ENCODE data around the gene PPP1R3G. TPM values are rescaled to one million over a fixed set of nuclear protein-coding genes. Genes with fewer than 3 reads are reported as not detected.

PPP1R3G gene
- total and polyA plus RNA-seq, 2 of the 13 experiments (the other 11 are each of a cell fraction or from before 2014, with no cell fraction given), result 1.2 to 1.3 TPM

- ChIA-PET POLR2A (interaction anchor here (1.0 to 1.1 kb wide), 2 partner anchors 10 to 30 kb away, joined by 3 read pairs; no protein-coding TSS in a partner anchor), CTCF (ENCODE audit: low intra/inter-chr PET ratio, low total read pairs) (no interaction called here)
- 24% methylated on average over 3 of the region's 3 CpGs for WGBS (ENCODE audit: low lambda C conversion rate)
- Histone ChIP-seq H3K9ac (ENCODE audit: insufficient read depth, low read depth, low read length) (no peak overlapping the region), H3K4me1 (ENCODE audit: insufficient read depth, low read length) (peaks cover 45% of the 10 kb centered on the region), H4K20me1 (ENCODE audit: insufficient read depth, low read length) (no peaks in the 10 kb centered on the region), H3K27ac (ENCODE audit: extremely low read length, insufficient read depth, low read length) (peak overlapping the region; percentile 53), H3K9me3 (ENCODE audit: low read length) (no peaks in the 10 kb centered on the region), H3K79me2 (ENCODE audit: insufficient read depth, low read length) (peaks cover 2% of the 10 kb centered on the region), H3K36me3 (replicated peaks in 1 of 2; ENCODE audit: control insufficient read depth in 1 of 2, insufficient read depth in 2 of 2, low read length in 2 of 2) (no peaks in the 10 kb centered on the region; a peak in 2 of 5 replicates), H3K4me3 (replicated peaks in 1 of 3; ENCODE audit: insufficient read depth in 1 of 3, low read depth in 2 of 3, low read length in 3 of 3) (no peak overlapping the region), H3K27me3 (ENCODE audit: control insufficient read depth in 1 of 2, insufficient read depth in 2 of 2, low read length in 2 of 2) (no peaks in the 10 kb centered on the region), H3K4me2 (ENCODE audit: low read depth, low read length) (peak overlapping the region; percentile 3), H2AFZ (ENCODE audit: low read length) (no peak overlapping the region)
- FAIRE-seq (no peak), ATAC-seq (peak; percentile 12; the same call in 1 of the 3 replicates), DNase-seq (ENCODE audit: low spot score) (peak; percentile 65)
- intact Hi-C loops (cut with micrococcal nuclease; ENCODE audit: unreplicated experiment), result no loop called here
- in situ Hi-C loops (cut with HindIII; ENCODE audit: extremely low pct_ligation_motif_present, low pct_unique_long_range_greater_than_20kb), result no loop called here
- BruUV-seq (replicated peaks), result no TSS peak
- 0 out of 2 replicates have a peak, but pooled peaks have one; percentile 49 for TF ChIP-seq RCOR2 (CRISPR knock-in tag; IDR thresholded peaks at IDR 0.05)
- TF ChIP-seq ZNF816 (CRISPR knock-in tag; IDR thresholded peaks at IDR 0.05; ENCODE audit: borderline replicate concordance), result no peak
- peak; percentile 35; the same call in 1 of the 2 replicates for TF ChIP-seq CEBPB (IDR thresholded peaks at IDR 0.05; ENCODE audit: borderline replicate concordance, low read depth, low read length)
- TF ChIP-seq ARID3A (IDR thresholded peaks at IDR 0.05; ENCODE audit: low read depth, low read length), result 0 out of 2 replicates have a peak, but pooled peaks have one; percentile 11
- no peak for TF ChIP-seq LCORL (IDR thresholded peaks at IDR 0.05)
- 0 out of 2 replicates have a peak, but pooled peaks have one; percentile 29 for TF ChIP-seq LCORL (CRISPR knock-in tag; IDR thresholded peaks at IDR 0.05)
- TF ChIP-seq TEAD3 (CRISPR knock-in tag; optimal IDR thresholded peaks at IDR 0.05; ENCODE audit: borderline replicate concordance), result peak; percentile 25
- no peak for TF ChIP-seq SOX6 (IDR thresholded peaks at IDR 0.05)
- peak; percentile 13; the same call in 1 of the 2 replicates for TF ChIP-seq SOX6 (CRISPR knock-in tag; IDR thresholded peaks at IDR 0.05)
- TF ChIP-seq HNF4A (CRISPR knock-in tag; IDR thresholded peaks at IDR 0.05), result peak; percentile 59
- TF ChIP-seq NCOR1 (IDR thresholded peaks at IDR 0.05; ENCODE audit: borderline replicate concordance, low read length), result peak; percentile 19; the same call in 1 of the 2 replicates
- no peak for TF ChIP-seq RFX3 (CRISPR knock-in tag; IDR thresholded peaks at IDR 0.05)
- no peak for TF ChIP-seq ZNF792 (CRISPR knock-in tag; IDR thresholded peaks at IDR 0.05)
- no peak for TF ChIP-seq TBP (CRISPR knock-in tag; IDR thresholded peaks at IDR 0.05)
- 0 out of 2 replicates have a peak, but pooled peaks have one; percentile 46 for TF ChIP-seq AHDC1 (CRISPR knock-in tag; IDR thresholded peaks at IDR 0.05; ENCODE audit: borderline replicate concordance)
- TF ChIP-seq HMG20A (CRISPR knock-in tag; IDR thresholded peaks at IDR 0.05; ENCODE audit: borderline replicate concordance), result 0 out of 2 replicates have a peak, but pooled peaks have one; percentile 11
- TF ChIP-seq SAP130 (CRISPR knock-in tag; IDR thresholded peaks at IDR 0.05; ENCODE audit: low read depth), result 0 out of 2 replicates have a peak, but pooled peaks have one; percentile 24
- no peak for TF ChIP-seq MXD1 (CRISPR knock-in tag; IDR thresholded peaks at IDR 0.05)
- TF ChIP-seq SOX5 (CRISPR knock-in tag; IDR thresholded peaks at IDR 0.05; ENCODE audit: borderline replicate concordance), result peak; percentile 54; the same call in 1 of the 2 replicates
- 0 out of 2 replicates have a peak, but pooled peaks have one; percentile 39 for TF ChIP-seq GATAD2A (CRISPR knock-in tag; IDR thresholded peaks at IDR 0.05)
Observed at GRCh38 chr6:5088780-5089179, 3.6 kb downstream of the PPP1R3G start.
